Stimulated activated CD4-positive, alpha-beta T cell treated with anti-CD3 and anti-CD28 coated beads, TNF-alpha, amount 100 ng/mL, for 48 hours (primary cell): ENCODE data around the gene NAB1.
"Not testable (repeated sequence)": the region's sequence is repeated elsewhere in the genome, so short reads cannot be mapped to it uniquely, and the experiment has no call there.

Experiments
- DNase-seq, 3 donors: peaks; one replicate each; pipeline ENCODE4 v3.0.0-alpha.2; 2020; ENCODE audit warnings: low read depth in 3 of 3

NAB1 gene

DNA sequence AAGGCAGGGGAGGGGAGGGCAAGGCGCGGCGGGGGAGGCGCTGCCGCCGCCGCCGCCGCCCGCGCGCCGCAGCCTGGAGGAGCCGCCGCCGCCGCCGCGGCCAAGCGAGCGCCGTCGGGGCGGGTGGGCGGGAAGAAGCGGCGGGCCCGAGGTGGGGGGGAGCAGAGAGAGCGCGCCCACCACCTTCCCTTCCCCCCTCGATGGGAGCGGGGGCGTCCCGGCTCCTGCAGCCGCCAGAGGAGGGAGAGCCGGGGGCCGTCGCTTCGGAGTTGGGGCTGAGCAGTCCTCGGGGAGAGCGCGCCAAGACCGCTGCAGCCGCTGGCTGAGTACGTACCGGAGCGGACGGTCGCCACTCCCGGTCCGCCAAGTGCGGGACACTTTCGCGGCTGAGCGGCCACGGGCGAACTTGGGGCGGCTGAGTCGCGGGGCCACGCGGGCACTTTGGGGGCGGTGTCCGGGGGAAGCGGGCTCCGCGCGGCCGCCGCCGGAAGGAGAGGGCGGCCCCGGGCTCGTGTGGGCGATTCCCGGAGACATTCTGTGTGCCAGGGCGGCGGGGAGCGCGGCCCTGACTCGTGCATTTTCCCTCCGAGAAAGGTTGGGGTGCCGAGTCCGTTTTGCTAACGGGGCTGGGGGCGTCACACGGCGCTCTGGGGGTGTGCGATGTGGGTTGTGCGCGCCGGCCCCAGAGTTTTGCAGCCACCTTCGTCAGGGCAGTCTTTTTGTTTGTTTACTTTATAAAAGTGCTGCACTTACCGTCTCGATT lies at the start of gene NAB1:
Gene NAB1, plus strand, starts transcription at position 49 of the 763 bp plus-strand sequence. CDS start 10,094 bp downstream, outside the sequence.
- peak; percentile 27 to 49 (median 47) for DNase-seq

- DNase-seq, result no peak
These were observed 49.2 kb upstream of the NAB1 start for GRCh38 chr2:190599546-190600220.

DNA sequence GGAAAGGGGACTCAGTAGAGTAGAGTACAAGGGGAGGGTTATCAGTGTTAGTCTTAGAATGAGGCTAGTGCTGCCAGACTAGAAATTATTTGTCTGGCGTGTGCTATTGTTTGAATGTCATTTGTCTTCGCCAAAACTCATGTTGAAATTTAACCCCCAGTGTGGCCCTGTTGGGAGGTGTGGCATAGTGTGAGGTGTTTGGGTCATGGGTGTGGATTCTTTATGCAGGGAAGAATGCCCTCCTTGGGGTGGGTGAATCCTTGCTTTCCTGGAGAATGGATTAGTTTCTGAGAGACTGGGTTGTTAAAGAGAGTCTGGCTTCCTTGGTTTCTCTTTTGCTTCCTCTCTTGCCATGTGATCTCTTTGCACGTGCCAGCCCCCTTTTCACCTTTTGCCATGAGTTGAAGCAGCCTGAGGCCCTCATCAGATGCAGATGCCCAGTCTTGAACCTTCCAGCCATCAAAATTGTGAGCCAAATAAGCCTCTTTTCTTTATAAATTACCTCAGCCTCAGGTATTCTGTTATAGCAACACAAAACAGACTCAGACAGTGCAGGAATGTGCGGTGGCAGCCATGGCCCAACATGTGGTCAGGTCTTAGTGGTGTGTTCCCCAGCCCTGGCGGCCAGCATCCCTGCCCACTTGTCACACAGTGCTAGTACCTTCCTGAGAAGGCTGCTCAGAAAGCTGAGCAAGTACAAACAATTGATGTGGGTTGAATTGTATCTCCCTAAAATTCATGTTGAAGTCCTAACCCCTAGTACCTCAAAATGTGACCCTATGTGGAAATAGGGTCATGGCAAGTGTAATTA lies 48.4 kb upstream of the NAB1 start:
- DNase-seq, result no peak

GRCh38 chr2:190603374-190603773 lies 45.5 kb upstream of the NAB1 start:
- no peak for DNase-seq

GRCh38 chr2:190607014-190607597 lies 41.8 kb upstream of the NAB1 start:
- no peak for DNase-seq

- no peak for DNase-seq
These were observed 41.1 kb upstream of the NAB1 start for GRCh38 chr2:190607657-190608357.

GRCh38 chr2:190608863-190609262 lies 40.0 kb upstream of the NAB1 start:
- not testable (repeated sequence) for DNase-seq

GRCh38 chr2:190609397-190609796 lies 39.5 kb upstream of the NAB1 start:
- not testable (repeated sequence) for DNase-seq

DNA sequence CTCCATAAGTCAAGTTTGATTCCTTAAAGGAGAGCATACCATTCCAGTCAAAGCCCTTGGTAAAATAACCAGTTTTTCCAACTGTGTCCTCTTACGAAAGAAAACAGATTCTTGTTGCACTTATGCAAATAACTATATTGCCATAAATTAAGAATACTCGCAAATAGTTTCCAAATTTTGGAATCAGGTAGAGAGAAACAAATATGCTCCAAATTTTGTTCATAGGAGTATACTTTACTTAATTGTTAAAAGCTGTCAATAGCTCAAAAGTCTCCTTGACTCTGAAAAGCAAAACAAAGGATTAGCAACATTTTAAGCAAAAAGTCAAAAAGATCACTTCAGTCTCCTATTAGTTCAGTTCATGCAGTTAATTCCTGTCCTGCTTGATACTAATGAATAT lies 38.4 kb upstream of the NAB1 start:
- DNase-seq, result not testable (repeated sequence)

DNA sequence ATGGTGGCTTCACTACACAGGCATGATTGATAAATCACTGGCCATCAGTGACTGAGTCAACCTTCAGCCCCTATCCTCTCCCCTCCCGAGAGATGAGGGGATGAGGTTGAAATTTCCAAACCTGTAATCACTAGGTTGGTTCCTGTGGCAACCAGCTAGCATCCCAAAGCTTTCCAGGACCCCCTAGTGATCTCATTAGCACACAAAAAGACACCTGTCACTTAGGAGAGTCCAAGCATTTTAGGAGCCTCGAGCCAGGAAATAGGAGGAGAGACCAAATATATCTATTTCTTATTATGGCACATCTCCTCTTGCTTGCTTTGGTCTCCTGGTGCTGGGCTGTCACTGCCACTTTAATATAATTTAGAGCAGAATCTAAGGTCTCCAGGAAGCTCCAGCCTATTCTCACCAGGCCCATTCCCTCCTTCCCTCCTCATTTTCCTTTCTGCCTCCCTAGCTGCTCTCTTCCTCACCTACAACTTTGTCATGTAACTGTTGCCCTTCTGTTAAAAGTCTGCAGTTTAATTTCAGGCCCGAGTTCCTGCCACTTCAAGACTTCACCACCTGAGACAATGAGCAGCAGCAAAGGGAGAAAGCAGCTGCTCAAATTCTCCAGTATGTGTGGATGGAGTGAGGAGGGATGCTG lies 33.2 kb upstream of the NAB1 start:
- no peak for DNase-seq

DNA sequence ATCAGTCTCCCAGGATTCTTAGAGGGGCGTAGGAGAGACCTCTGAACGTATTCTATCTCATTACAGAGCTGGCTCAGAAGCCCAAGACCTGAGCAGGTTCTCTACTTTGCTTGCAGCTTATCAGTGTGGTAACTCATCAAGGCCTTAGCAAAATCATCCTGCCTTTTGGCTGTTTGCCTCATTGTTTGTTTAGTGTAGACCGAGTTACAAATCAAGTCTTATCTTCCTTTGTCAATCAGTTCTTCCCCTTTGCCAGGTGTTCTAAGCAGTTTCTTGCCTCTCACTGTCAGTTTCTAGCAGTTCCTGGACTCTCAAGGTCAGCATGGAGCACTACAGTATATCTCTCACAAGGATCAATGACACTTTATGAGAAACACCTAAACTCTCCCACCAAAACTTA lies 30.9 kb upstream of the NAB1 start:
- no peak for DNase-seq

DNA sequence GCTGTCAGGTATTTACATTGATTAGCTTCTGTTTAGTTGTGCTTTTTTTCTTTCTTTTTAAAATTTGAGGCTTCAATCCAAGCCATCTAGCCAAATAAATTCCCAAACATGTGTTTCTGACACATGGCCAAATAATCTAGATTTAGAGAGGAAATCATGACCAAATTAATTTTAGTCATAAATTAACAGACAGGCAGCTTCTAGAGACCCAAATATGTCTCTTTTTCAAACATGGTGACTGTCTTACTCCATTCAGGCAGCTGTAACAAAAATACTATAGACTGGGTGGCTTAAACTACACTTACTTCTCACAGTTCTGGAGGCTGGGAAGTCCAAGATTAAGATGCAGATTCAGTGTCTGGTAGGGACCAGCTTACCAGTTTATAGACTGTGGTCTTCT lies 23.2 kb upstream of the NAB1 start:
- DNase-seq, result no peak

DNA sequence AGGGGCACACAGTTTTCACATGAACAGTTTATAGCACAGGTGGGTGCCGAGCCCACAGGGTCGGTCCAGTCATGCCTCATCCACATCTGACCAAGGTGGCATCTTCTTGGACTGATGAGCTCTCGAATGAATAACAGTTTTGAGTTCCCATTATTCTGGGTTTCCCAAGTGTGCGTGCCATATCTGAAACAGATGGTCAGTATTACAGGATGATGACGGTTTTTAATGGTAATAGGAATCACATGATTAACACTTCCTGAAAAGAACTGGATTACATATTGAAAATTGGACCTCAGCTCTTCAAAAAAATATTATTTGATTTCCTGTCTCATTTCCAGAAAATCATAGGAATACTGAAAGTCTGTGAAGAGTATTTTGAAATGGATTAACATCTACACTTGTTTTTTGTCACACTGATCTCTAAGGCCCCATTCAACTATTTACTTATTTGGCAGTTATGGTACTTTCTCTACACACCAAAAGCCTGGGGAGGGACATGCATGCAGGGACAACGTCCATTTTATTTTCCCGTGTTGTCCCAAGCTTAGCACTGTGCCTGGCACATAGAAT lies 22.2 kb upstream of the NAB1 start:
- no peak for DNase-seq

DNA sequence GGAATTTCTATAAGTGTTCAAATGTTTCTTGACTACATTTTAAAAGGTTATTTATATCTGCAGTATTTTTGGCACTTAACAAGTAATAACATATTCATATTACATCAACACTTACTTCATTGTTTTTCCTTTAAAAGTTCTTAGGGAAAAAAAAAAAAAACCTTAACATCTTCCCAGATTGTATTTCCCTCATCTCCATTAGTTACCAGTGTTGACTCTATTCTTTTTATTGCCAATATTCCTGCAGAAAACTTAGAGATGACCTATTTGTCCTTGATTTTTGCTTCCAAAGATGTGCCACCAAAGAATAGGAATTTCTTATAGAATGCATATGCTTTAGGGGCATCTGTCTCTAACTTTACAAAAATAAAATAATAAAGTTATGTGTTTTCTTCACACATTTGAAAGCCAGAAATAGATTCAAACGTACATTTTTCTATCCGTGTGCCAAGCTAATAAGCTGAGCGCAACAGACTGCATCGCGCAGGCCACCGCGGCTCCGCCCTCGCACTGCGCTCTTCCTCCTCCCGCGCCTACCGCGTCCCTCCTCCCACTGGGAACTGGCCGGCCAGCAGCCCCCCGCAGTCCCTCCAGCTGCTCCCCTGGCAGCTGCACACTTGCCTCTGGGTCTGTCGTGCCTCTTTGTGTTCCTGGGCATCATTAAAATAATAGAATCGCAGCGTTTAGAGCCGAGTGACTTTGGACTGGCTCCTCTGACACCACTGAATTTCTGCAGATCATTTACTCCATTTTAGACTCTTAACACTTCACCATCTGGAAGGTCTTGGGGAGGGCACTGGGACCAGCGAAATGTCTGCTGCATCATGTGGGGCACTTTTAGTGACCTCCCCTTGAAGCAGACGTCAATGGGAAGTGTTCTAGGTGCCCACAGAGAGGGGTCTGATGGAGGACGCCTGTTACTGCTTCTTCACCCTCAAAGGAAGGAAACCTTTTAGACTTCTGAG lies 21.2 kb upstream of the NAB1 start:
- no peak for DNase-seq

DNA sequence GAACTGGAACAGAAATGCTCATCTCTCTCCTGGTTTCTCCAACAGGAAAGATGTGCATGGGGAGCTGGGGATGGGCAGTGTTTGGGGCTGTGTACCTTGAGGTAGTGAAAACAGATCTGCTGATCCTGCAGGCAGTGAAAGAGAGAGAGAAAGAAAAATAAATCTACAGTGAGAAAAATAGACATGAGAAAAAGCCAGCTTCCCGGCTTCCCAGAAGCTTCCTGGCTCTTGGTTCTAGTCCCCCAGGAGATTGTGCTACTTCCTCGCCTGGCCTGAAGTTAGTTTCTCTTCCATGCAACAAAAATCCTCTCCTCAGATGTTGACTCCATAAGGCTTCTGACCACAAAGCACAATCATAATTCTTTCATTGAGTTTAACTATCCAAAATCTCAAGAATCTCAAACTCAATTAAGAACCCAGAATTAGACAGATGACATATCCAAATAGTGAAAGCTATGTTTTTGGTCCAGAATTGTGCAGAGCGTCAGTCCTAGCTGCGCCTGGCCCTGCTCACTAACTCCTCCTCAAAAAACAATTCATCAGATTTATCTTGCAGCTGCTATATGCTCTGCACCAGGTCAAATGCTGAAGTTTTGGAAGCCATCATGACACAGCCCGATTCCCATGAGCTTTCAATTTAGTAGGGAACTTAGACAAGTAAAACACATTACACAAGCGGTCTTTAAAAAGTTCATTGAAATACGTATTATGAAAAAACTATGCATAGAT lies 20.1 kb upstream of the NAB1 start:
- DNase-seq, result no peak

GRCh38 chr2:190634381-190634780 lies 14.5 kb upstream of the NAB1 start:
- no peak for DNase-seq

DNA sequence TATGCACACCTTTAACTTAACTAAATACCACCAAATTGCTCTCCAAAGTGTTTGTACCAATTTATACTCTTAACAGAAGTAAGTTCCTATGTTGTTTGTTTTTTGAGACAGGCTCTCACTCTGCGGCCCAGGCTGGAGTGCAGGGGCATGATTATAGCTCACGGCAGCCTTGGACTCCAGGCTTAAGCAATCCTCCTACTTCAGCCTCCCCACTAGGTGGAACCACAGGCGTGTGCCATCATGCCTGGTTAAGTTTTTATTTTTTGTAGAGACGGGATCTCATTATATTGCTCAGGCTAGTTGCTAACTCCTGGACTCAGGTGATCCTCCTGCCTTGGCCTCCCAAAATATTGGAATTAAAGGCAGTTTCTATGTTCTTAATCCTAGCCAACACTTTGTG lies 13.1 kb upstream of the NAB1 start:
- no peak for DNase-seq

- DNase-seq, result no peak
These were observed 12.5 kb upstream of the NAB1 start for GRCh38 chr2:190636361-190636760.

DNA sequence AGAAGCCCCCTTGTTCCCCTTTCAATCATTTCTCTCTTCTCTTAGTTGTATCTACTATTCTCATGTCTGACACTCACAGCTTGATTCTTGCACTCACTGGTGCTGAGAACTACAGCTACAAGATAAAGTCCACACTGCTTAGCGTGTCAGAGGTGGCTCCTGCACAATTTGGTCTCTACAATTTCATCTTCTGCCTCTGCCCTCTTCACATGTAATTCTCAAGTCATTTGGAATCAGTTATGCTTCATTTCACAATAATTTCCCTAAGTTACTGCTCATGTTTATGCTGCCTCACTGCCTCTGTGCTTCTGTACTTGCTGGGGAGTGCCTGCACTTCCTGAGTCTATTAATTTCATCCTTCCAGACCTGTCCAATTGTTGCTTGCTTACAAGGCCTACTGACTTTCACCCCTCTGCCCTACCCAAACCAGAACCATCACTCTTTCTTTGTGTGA lies 11.6 kb upstream of the NAB1 start:
- no peak for DNase-seq
